ENCODE measurements around the gene PIK3R1.

- TF ChIP-seq EP300 (IDR thresholded peaks at IDR 0.05) (no peak), CTCF (IDR thresholded peaks at IDR 0.05) (no peak), POLR2A (IDR thresholded peaks at IDR 0.05) (no peak)
Measured at GRCh38 chr5:68217528-68217927, 2.0 kb downstream of the PIK3R1 start.

Measured in stomach (tissue), 4 donors.